K562 (cell line): ENCODE measurements around the gene DRAXIN. TPM values are rescaled to one million over a fixed set of nuclear protein-coding genes. Genes with fewer than 3 reads are reported as not detected.

Experiments used
- BRF2 ChIP-seq: IDR thresholded peaks from 3 replicates; pipeline ENCODE4 v1.6.1; 2011; ENCODE audit warnings: borderline replicate concordance, mild to moderate bottlenecking; ENCODE audit not compliant: insufficient read length, insufficient read depth
- FOSL1 ChIP-seq: fragments of 200-800 bp; sonication (Bioruptor generic); conservative IDR thresholded peaks from 2 replicates; pipeline ENCODE4 v1.6.1; 2016; ENCODE audit warnings: missing genetic modification characterization, missing compliant biosample characterization
- JUN ChIP-seq, 2 experiments: sonication (generic) in 1 of 2; formaldehyde crosslinking in 1 of 2; IDR thresholded peaks; 2 replicates each; pipeline versions ENCODE4 v1.6.1 to v1.8.0; 2012 to 2022; ENCODE audit warnings: borderline replicate concordance in 2 of 2, mild to moderate bottlenecking in 2 of 2, improper control_type of control experiment in 1 of 2, low read depth in 1 of 2, low read length in 1 of 2, missing genetic modification reagents in 1 of 2
- MNT ChIP-seq, 2 experiments: fragments of 450-650 bp; conservative IDR thresholded peaks; 2 replicates each; pipeline ENCODE4 v1.6.1; 2017; ENCODE audit warnings: mild to moderate bottlenecking in 2 of 2, moderate library complexity in 2 of 2
- RBM22 ChIP-seq: fragments of 200-400 bp; formaldehyde crosslinking; IDR thresholded peaks from 2 replicates; pipeline ENCODE4 v1.6.1; 2018; ENCODE audit warnings: low read length, low read depth; ENCODE audit not compliant: poor library complexity, severe bottlenecking
- ZMIZ1 ChIP-seq, 2 experiments: fragments of 150-350 bp in 1 of 2; IDR thresholded peaks; 2 replicates each; pipeline ENCODE4 v1.6.1; 2012 to 2016; ENCODE audit warnings: low read depth in 2 of 2, low read length in 2 of 2, mild to moderate bottlenecking in 1 of 2, moderate library complexity in 1 of 2
- polyA plus RNA-seq, 8 experiments: library from polyadenylated mRNA; depleted of rRNA in 4 of 8; stranded (reverse) in 5 of 8; unstranded in 3 of 8; fragments of >200 nt; fragmentation: Nextera tagmentation in 2 of 8; fragmentation: Illumina TruSeq in 1 of 8; extraction: Ambion mirVana in 2 of 8; extraction: Trizol in 1 of 8; gene quantifications; 2 replicates each; pipeline versions ENCODE4 v1.2.1 to v1.2.3, GENCODE V29; 2011 to 2014; ENCODE audit warnings: inconsistent platforms in 1 of 8, missing spikeins in 1 of 8
- total RNA-seq, 7 experiments: library from RNA; depleted of rRNA in 6 of 7; stranded (reverse); fragments of >200 nt in 6 of 7; fragmentation: Illumina TruSeq in 2 of 7; extraction: Trizol in 2 of 7; gene quantifications; 2 replicates each; pipeline versions ENCODE4 v1.2.1 to v1.2.3, GENCODE V29; 2011 to 2021; ENCODE audit warnings: low replicate concordance in 1 of 7

Gene DRAXIN
- total and polyA plus RNA-seq, 9 of the 15 experiments (the other 6 are each of a cell fraction or from before 2014, with no cell fraction given) = 0.01 to 0.04 (median 0.01) TPM; not detected in 6

- TF ChIP-seq MNT (conservative IDR thresholded peaks at IDR 0.05) = no peak
- peak; percentile 89 for TF ChIP-seq JUN (IDR thresholded peaks at IDR 0.05; ENCODE audit: borderline replicate concordance, low read depth, low read length)
- TF ChIP-seq JUN (CRISPR knock-in tag; IDR thresholded peaks at IDR 0.05; ENCODE audit: borderline replicate concordance) = no peak
- TF ChIP-seq BRF2 = no peak
- TF ChIP-seq ZMIZ1 (IDR thresholded peaks at IDR 0.05; ENCODE audit: low read depth in 2 of 2, low read length in 2 of 2) = 0 out of 4 replicates have a peak, but pooled peaks of 1 of the 2 experiments have one; percentile 34
- TF ChIP-seq FOSL1 (tag) = peak; percentile 90
- TF ChIP-seq RBM22 = no peak
These were observed 1.6 kb downstream of the DRAXIN start (continued) for GRCh38 chr1:11693024-11693590.
